BJ (cell line): ENCODE data around the gene EXO5. TPM values are rescaled to one million over a fixed set of nuclear protein-coding genes. Genes with fewer than 3 reads are reported as not detected.

Source experiments
- CTCF ChIA-PET: fragments of 350-600 bp; formaldehyde crosslinking; extraction: SDS; loops from one replicate; lab custom pipeline; 2021; ENCODE audit warnings: antibody characterized with exemption, inconsistent platforms; lab: Yijun Ruan, JAX
- POLR2A ChIA-PET: fragments of 300-600 bp; sonication (Branson Sonifier 250); formaldehyde crosslinking; extraction: SDS; loops from one replicate; lab custom pipeline; 2021; ENCODE audit warnings: antibody characterized with exemption; lab: Charles Lee
- DNase-seq: peaks from one replicate; pipeline ENCODE4 v3.0.0-alpha.2; 2011; ENCODE audit warnings: low read depth
- H3K27me3 ChIP-seq: 2 replicates; pipeline ENCODE4 v1.6.0; 2011; ENCODE audit warnings: low read length; ENCODE audit not compliant: control insufficient read depth, insufficient read depth
- H3K36me3 ChIP-seq: 2 replicates; pipeline ENCODE4 v1.5.1; 2011; ENCODE audit warnings: low read length; ENCODE audit not compliant: control insufficient read depth, insufficient read depth
- H3K4me3 ChIP-seq: 2 replicates; pipeline ENCODE4 v1.5.1; 2011; ENCODE audit warnings: low read depth, mild to moderate bottlenecking, control low read depth, low read length
- CTCF ChIP-seq: IDR thresholded peaks from 2 replicates; pipeline ENCODE4 v1.5.1; 2011; ENCODE audit warnings: low read depth, mild to moderate bottlenecking, control low read depth, inconsistent platforms, low read length, moderate library complexity; ENCODE audit not compliant: insufficient read depth
- polyA minus RNA-seq: library from RNA; depleted of rRNA, polyadenylated mRNA; stranded (reverse); fragments of >200 nt; gene quantifications from 2 replicates; pipeline ENCODE4 v1.2.3, GENCODE V29; 2011; rRNA and poly(A)+ RNA removed
- polyA plus RNA-seq: library from polyadenylated mRNA; depleted of rRNA; stranded (reverse); fragments of >200 nt; gene quantifications from 2 replicates; pipeline ENCODE4 v1.2.3, GENCODE V29; 2011; rRNA removed

EXO5 gene
- 6.4 and 9.6 TPM in 2 replicates for polyA plus RNA-seq
- 6.3 and 6.4 TPM in 2 replicates for polyA minus RNA-seq

GRCh38 chr1:40508375-40509341 is at the start of gene EXO5:
Gene EXO5 (plus strand): TSS chr1:40508767. CDS start chr1:40514545, 5,778 bp downstream.
- H3K36me3 ChIP-seq = no peaks in the 10 kb centered on the region
- DNase-seq = no peak
- no peak for TF ChIP-seq CTCF
- no peaks in the 10 kb centered on the region for H3K27me3 ChIP-seq
- H3K4me3 ChIP-seq = peak within 1 kb of the TSS; percentile 66
- ChIA-PET CTCF (no interaction called here), POLR2A (interaction anchor here (0.5 kb wide), 1 partner anchor 430 kb away, joined by 3 read pairs; no protein-coding TSS in a partner anchor)

- DNase-seq = no peak
Measured at GRCh38 chr1:40462956-40463590, 45.5 kb upstream of the EXO5 start.

GRCh38 chr1:40469327-40469726 is 39.2 kb upstream of the EXO5 start:
- no peak for DNase-seq
- no peaks in the 10 kb centered on the region for H3K36me3 ChIP-seq
- ChIA-PET POLR2A (no interaction called here), CTCF (no interaction called here)
- TF ChIP-seq CTCF = no peak
- H3K4me3 ChIP-seq = no peak overlapping the region
- no peaks in the 10 kb centered on the region for H3K27me3 ChIP-seq

More at GRCh38 chr1:40462956-40463590, 45.5 kb upstream of the EXO5 start:
- TF ChIP-seq CTCF = no peak
- Histone ChIP-seq H3K36me3 (0 out of 2 replicates have a peak, but pooled peaks cover 1% of the 10 kb centered on the region), H3K27me3 (no peaks in the 10 kb centered on the region), H3K4me3 (no peak overlapping the region)
- ChIA-PET POLR2A (no interaction called here), CTCF (interaction anchor here (0.9 kb wide), 1 partner anchor 13 kb away, joined by 3 read pairs; the partner anchor contains the start of gene ZFP69B)

- Histone ChIP-seq H3K4me3 (no peak overlapping the region), H3K36me3 (no peaks in the 10 kb centered on the region), H3K27me3 (no peaks in the 10 kb centered on the region)
- no peak for TF ChIP-seq CTCF
- CTCF ChIA-PET = interaction anchor here (1.1 kb wide), 1 partner anchor 57 kb away, joined by 4 read pairs; no protein-coding TSS in a partner anchor
- POLR2A ChIA-PET = no interaction called here
- DNase-seq = no peak
Measured at GRCh38 chr1:40475268-40475667, 33.3 kb upstream of the EXO5 start.
